Endometrial microvascular endothelial cells (primary cell): ENCODE data around the gene DNAI1. TPM values are rescaled to one million over a fixed set of nuclear protein-coding genes. Genes with fewer than 3 reads are reported as not detected.

Experiments
- in situ Hi-C: cut with HindIII; loops from 2 replicates; pipeline ENCODE4 v1.10.0; 2017; ENCODE audit warnings: low sequenced_read_pairs, low pct_unique_long_range_greater_than_20kb; ENCODE audit errors: inconsistent ontology term
- total RNA-seq: library from RNA; depleted of rRNA; stranded (reverse); fragments of >200 nt; gene quantifications from one replicate; pipeline ENCODE4 v1.2.3, GENCODE V29; 2015; ENCODE audit errors: inconsistent ontology term

DNAI1 gene
- total RNA-seq, 1 donor from 2014 or later = not detected

GRCh38 chr9:34565856-34566255, 107.3 kb downstream of the DNAI1 start:
- in situ Hi-C loops = no loop called here

GRCh38 chr9:34566322-34566721, 107.7 kb downstream of the DNAI1 start:
- in situ Hi-C loops = no loop called here

GRCh38 chr9:34566972-34567371, 108.4 kb downstream of the DNAI1 start:
- in situ Hi-C loops = no loop called here

- in situ Hi-C loops = no loop called here
Observed at GRCh38 chr9:34568133-34568532, 109.5 kb downstream of the DNAI1 start.

GRCh38 chr9:34568774-34569173, 110.2 kb downstream of the DNAI1 start:
- in situ Hi-C loops = no loop called here

GRCh38 chr9:34570376-34570775, 111.8 kb downstream of the DNAI1 start:
- in situ Hi-C loops = no loop called here

Other genes starting within 250 kb of the DNAI1 start
- 3.7 TPM for gene KIF24, start 129.5 kb upstream of the DNAI1 start, total RNA-seq
- 57.6 TPM for gene NUDT2, start 129.2 kb upstream of the DNAI1 start, total RNA-seq
- gene MYORG, start 81.9 kb upstream of the DNAI1 start, total RNA-seq = 10.4 TPM
- 22.7 TPM for gene FAM219A, start 235 bp upstream of the DNAI1 start, total RNA-seq
- 0.09 TPM for gene ENHO, start 64.2 kb downstream of the DNAI1 start, total RNA-seq
- gene CNTFR, start 130.9 kb downstream of the DNAI1 start, total RNA-seq = not detected
- gene RPP25L, start 153.3 kb downstream of the DNAI1 start, total RNA-seq = 39.7 TPM
- 101 TPM for gene DCTN3, start 161.7 kb downstream of the DNAI1 start, total RNA-seq
- gene ARID3C, start 170.3 kb downstream of the DNAI1 start, total RNA-seq = 0.09 TPM
- 163 TPM for gene SIGMAR1, start 179.0 kb downstream of the DNAI1 start, total RNA-seq
- 20.5 TPM for gene GALT, start 187.9 kb downstream of the DNAI1 start, total RNA-seq
- gene IL11RA, start 193.4 kb downstream of the DNAI1 start, total RNA-seq = 5.8 TPM
- not detected for gene CCL27, start 203.9 kb downstream of the DNAI1 start, total RNA-seq
- not detected for gene CCL19, start 232.5 kb downstream of the DNAI1 start, total RNA-seq